ENCODE results near the gene BTAF1.
A peak's percentile ranks its signal among the peaks of the same experiment; 100 is the strongest.

BTAF1 gene

DNA sequence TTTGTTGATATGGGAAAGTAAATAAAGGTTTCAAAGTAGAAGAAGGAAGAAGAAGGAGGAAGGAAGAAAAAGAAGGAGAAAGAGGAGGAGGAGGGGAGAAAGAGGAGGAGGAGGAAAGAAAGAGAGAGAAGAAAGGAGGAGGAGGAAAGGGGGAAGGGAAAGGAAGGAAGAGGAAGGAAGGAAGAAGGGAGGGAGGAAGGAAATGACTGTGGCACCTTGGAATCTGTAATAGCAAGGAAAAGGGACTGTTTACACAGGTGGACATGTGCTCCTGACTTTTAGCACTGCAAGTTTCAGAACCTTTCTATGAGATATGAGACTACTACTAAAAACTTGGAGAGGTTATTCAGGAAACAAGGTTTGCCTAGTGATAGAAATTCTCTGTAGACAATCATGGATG is 153.2 kb downstream of the BTAF1 start:
- TF ChIP-seq POLR2A (IDR thresholded peaks at IDR 0.05; ENCODE audit: low read depth, low read length), result no peak
- FAIRE-seq (peak; percentile 20), DNase-seq (ENCODE audit: insufficient read length, low spot score) (no peak)

DNA sequence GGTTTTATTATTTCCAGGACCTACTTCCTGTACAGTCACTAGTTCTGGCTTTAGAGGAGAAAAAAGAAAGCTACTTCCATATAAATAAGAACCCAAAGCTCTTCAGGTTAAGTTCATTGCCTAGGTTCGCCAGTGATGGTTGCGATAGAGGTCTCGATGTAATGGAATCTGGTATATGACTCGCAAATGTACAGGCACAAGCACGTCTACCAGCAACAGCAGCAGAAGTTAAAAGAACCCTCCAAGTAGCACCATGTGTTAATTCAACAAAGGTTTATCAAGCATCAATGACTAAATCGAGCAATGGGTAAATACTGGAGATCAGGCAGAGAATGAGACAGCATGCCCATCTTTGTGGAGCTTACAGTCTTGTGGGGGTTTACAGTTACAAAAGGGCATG is 155.4 kb downstream of the BTAF1 start:
- TF ChIP-seq POLR2A (IDR thresholded peaks at IDR 0.05; ENCODE audit: low read depth, low read length), result no peak
- no peak for DNase-seq (ENCODE audit: insufficient read length, low spot score)
- FAIRE-seq, result no peak
